Limb (tissue), 2 donors: ENCODE results near the gene RRP1B.

Source experiments
- DNase-seq, 2 donors: peaks; one replicate each; pipeline ENCODE4 v3.0.0-alpha.2; 2016; ENCODE audit errors: extremely low spot score in 2 of 2

Gene RRP1B

GRCh38 chr21:43723648-43724047 is 64.3 kb downstream of the RRP1B start:
- DNase-seq = no peak

GRCh38 chr21:43726686-43727518 is 67.5 kb downstream of the RRP1B start:
- no peak for DNase-seq

GRCh38 chr21:43727519-43728153 is 68.3 kb downstream of the RRP1B start:
- DNase-seq = no peak

- no peak for DNase-seq
Observed at GRCh38 chr21:43728154-43728466, 68.8 kb downstream of the RRP1B start.

GRCh38 chr21:43728467-43729390 is 69.4 kb downstream of the RRP1B start:
- peak; percentile 81 to 87 for DNase-seq

GRCh38 chr21:43731476-43731875 is 72.1 kb downstream of the RRP1B start:
- DNase-seq = no peak

- no peak for DNase-seq
Observed at GRCh38 chr21:43731891-43732711, 72.7 kb downstream of the RRP1B start.

- no peak for DNase-seq
Observed at GRCh38 chr21:43733060-43733459, 73.7 kb downstream of the RRP1B start.

GRCh38 chr21:43733529-43734071 is 74.2 kb downstream of the RRP1B start:
- DNase-seq = no peak

- DNase-seq = no peak
Observed at GRCh38 chr21:43734131-43734927, 75.0 kb downstream of the RRP1B start.

- peak in 1 of 2 donors; percentile 69 for DNase-seq
Observed at GRCh38 chr21:43734928-43735229, 75.5 kb downstream of the RRP1B start.

GRCh38 chr21:43735236-43736091 is 76.1 kb downstream of the RRP1B start:
- no peak for DNase-seq

GRCh38 chr21:43736224-43736883 is 77.0 kb downstream of the RRP1B start:
- DNase-seq = no peak

GRCh38 chr21:43737158-43737950 is 78.0 kb downstream of the RRP1B start:
- DNase-seq = no peak

GRCh38 chr21:43739621-43740435 is 80.5 kb downstream of the RRP1B start:
- no peak for DNase-seq

GRCh38 chr21:43740497-43741156 is 81.3 kb downstream of the RRP1B start:
- peak in 1 of 2 donors; percentile 76 for DNase-seq
